ENCODE results near the gene TCFL5. TPM values are rescaled to one million over a fixed set of nuclear protein-coding genes. Genes with fewer than 3 reads are reported as not detected.

The TCFL5 gene
- total and polyA plus RNA-seq, 10 of the 15 experiments (the other 5 are each of a cell fraction or from before 2014, with no cell fraction given) = 0.48 to 8.1 (median 3.8) TPM

DNA sequence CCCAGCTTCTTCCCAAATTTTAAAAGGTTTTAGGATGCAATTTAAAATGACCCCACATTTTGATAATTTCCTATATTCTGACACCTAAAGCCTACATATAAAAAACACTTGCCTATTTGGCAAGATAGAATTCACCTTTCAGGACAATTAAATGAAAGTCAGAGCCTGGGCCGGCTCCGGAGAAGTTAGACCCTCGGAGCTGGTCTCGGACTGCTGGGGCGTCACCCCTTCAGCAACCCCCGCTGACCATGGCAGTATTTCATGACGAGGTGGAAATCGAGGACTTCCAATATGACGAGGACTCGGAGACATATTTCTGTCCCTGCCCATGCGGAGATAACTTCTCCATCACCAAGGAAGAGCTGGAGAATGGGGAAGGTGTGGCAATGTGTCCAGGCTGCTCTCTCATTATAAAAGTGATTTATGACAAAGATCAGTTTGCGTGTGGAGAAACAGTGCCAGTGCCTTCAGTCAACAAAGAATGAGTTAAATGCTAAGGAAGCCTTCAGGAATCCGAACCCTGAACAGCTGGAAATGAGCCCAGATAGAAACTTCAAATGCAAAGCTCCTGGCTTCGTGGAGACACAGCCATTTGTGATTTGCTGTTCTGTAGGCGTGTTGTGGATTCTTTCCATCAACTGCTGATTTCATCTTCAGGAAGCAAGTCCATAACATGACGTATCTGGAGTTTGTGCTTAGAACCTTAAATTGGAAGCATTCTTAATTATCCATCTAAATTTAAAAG is 16.0 kb downstream of the TCFL5 start:
- Histone ChIP-seq H3K79me2 (ENCODE audit: control insufficient read depth, insufficient read depth, low read length) (no peaks in the 10 kb centered on the region), H3K36me3 (ENCODE audit: control insufficient read depth in 2 of 2, insufficient read depth in 2 of 2, low read length in 1 of 2) (peaks cover 0 to 3% of the 10 kb centered on the region in 2 experiments; a peak in 1 of 4 replicates), H3K4me1 (ENCODE audit: control insufficient read depth, insufficient read depth, low read length) (no peaks in the 10 kb centered on the region), H3K27me3 (replicated peaks in 1 of 2; ENCODE audit: control insufficient read depth in 2 of 2, insufficient read depth in 2 of 2, low read length in 1 of 2) (no peaks in the 10 kb centered on the region; a peak in 1 of 4 replicates), H3K9ac (ENCODE audit: control insufficient read depth, insufficient read depth, low read length) (no peak overlapping the region), H4K20me1 (ENCODE audit: control insufficient read depth, insufficient read depth) (no peaks in the 10 kb centered on the region; the same call in 1 of the 2 replicates), H3K4me3 (no peak overlapping the region), H3K27ac (ENCODE audit: control insufficient read depth, insufficient read depth) (no peak overlapping the region), H3K9me3 (replicated peaks; ENCODE audit: control insufficient read depth, insufficient read depth, low read length) (no peaks in the 10 kb centered on the region), H2AFZ (ENCODE audit: control insufficient read depth, low read depth, low read length) (no peak overlapping the region), H3K4me2 (ENCODE audit: control insufficient read depth, insufficient read depth) (no peak overlapping the region)
- FAIRE-seq = no peak
- TF ChIP-seq, protein P1, sequence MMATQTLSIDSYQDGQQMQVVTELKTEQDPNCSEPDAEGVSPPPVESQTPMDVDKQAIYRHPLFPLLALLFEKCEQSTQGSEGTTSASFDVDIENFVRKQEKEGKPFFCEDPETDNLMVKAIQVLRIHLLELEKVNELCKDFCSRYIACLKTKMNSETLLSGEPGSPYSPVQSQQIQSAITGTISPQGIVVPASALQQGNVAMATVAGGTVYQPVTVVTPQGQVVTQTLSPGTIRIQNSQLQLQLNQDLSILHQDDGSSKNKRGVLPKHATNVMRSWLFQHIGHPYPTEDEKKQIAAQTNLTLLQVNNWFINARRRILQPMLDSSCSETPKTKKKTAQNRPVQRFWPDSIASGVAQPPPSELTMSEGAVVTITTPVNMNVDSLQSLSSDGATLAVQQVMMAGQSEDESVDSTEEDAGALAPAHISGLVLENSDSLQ (IDR thresholded peaks at IDR 0.05) = no peak
- TF ChIP-seq CBX3 (IDR thresholded peaks at IDR 0.05; ENCODE audit: borderline replicate concordance, low read depth) = no peak
- TF ChIP-seq MEF2A (IDR thresholded peaks at IDR 0.05; ENCODE audit: insufficient read depth, low read depth, low read length) = no peak
- no peak for TF ChIP-seq BCL11A (IDR thresholded peaks at IDR 0.05; ENCODE audit: low read depth, low read length)
- no peak for TF ChIP-seq TAF1 (IDR thresholded peaks at IDR 0.05; ENCODE audit: borderline replicate concordance, low read depth, low read length)
- no peak for TF ChIP-seq FOXK2 (IDR thresholded peaks at IDR 0.05)
- TF ChIP-seq EP300 (IDR thresholded peaks at IDR 0.05; ENCODE audit: borderline replicate concordance in 1 of 2, control insufficient read depth in 1 of 2, low read depth in 2 of 2, low read length in 2 of 2) = no peak
- TF ChIP-seq, protein P2, sequence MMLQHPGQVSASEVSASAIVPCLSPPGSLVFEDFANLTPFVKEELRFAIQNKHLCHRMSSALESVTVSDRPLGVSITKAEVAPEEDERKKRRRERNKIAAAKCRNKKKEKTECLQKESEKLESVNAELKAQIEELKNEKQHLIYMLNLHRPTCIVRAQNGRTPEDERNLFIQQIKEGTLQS (IDR thresholded peaks at IDR 0.05; ENCODE audit: borderline replicate concordance, extremely low read depth, low read depth, low read length) = no peak
- in situ Hi-C loops (cut with MboI) = no loop called here
- ChIA-PET CTCF (no interaction called here), POLR2A (no interaction called here), RAD21 (ENCODE audit: unreplicated experiment) (no interaction called here), SMC1A (ENCODE audit: uncharacterized antibody, unreplicated experiment) (no interaction called here)
- no TSS peak for BruUV-seq (replicated peaks)
- DNase-seq (ENCODE audit: low read depth, low spot score) = no peak
- no peak for ATAC-seq
- intact Hi-C loops (cut with micrococcal nuclease; ENCODE audit: unreplicated experiment) = no loop called here
- WGBS (ENCODE audit: insufficient coverage, insufficient replicate concordance, low lambda C conversion rate, missing lambda C conversion rate) = 89% methylated on average over 16 of the region's 16 CpGs
